Activated effector memory CD4-positive, alpha-beta T cell treated with Interleukin-2 at 50 U/mL for 16 hours (primary cell): Measurements from ENCODE around the gene C2orf42.
"Not testable (repeated sequence)": the region's sequence is repeated elsewhere in the genome, so short reads cannot be mapped to it uniquely, and the experiment has no call there.

Source experiments
- DNase-seq: peaks from one replicate; pipeline ENCODE4 v3.0.0-alpha.2; 2020

C2orf42 gene

GRCh38 chr2:70102323-70102905 lies 88.4 kb downstream of the C2orf42 start:
- not testable (repeated sequence) for DNase-seq

GRCh38 chr2:70101686-70102085 lies 89.1 kb downstream of the C2orf42 start:
- not testable (repeated sequence) for DNase-seq

- DNase-seq, result no peak
These were observed 89.6 kb downstream of the C2orf42 start for GRCh38 chr2:70101174-70101573.
